ELF-1 (cell line): ENCODE results near the gene CFHR1.
"Not testable (repeated sequence)": the region's sequence is repeated elsewhere in the genome, so short reads cannot be mapped to it uniquely, and the experiment has no call there.

ENCODE experiments used
- DNase-seq: peaks from one replicate; pipeline ENCODE4 v3.0.0-alpha.2; 2016; ENCODE audit warnings: low read depth, low spot score

The CFHR1 gene

GRCh38 chr1:196819531-196819930 is at the start of gene CFHR1:
TSS of gene CFHR1 (plus strand) at chr1:196819731. CDS start at chr1:196819845, 114 bp downstream.
- not testable (repeated sequence) for DNase-seq

GRCh38 chr1:196769823-196770222 is 49.7 kb upstream of the CFHR1 start:
- DNase-seq = not testable (repeated sequence)

- no peak for DNase-seq
These were observed 45.8 kb upstream of the CFHR1 start for GRCh38 chr1:196773713-196774112.

DNA sequence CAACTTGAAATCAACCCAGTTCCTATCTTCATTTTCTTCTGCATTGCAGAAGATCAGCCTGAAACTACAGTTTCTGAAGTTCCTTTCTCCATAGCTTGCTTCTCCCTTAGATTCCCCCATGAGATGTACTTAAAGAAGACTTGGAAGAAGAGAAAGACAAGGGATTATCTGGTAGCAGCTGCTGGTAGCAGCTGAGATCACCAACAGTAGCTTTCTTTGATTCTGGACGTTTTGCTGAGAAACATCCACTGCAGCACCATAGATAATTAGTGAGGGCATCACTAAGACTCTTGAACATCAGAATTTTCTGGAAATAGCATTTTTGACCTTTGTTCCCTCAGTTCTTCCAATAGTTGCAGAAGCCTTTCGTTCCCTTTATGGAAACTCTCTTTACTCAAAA is 45.4 kb upstream of the CFHR1 start:
- no peak for DNase-seq

GRCh38 chr1:196774603-196775002 is 44.9 kb upstream of the CFHR1 start, which contains the start of gene CFHR3:
TSS of gene CFHR3 (plus strand) at chr1:196774840. CDS start at chr1:196774887, 47 bp downstream.
- no peak for DNase-seq

DNA sequence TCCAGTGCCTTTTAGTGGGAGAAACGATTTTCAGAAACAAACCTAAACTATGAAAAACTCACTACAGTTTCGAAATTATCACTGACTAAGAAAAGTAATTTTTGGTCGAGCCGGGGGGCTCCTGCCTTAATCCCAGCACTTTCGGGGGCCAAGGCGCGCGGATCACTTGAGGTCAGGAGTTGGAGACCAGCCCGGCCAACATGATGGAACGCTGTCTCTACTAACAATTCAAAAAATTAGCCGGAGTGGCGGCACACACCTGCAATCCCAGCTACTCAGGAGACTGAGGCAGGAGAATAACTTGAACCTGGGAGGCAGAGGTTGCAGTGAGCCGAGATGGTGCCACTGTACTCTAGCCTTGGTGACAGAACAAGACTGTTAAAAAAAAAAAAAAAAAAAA is 41.9 kb upstream of the CFHR1 start:
- no peak for DNase-seq

GRCh38 chr1:196779093-196779492 is 40.4 kb upstream of the CFHR1 start:
- no peak for DNase-seq

- DNase-seq = not testable (repeated sequence)
These were observed 28.3 kb upstream of the CFHR1 start for GRCh38 chr1:196791252-196791651.

DNA sequence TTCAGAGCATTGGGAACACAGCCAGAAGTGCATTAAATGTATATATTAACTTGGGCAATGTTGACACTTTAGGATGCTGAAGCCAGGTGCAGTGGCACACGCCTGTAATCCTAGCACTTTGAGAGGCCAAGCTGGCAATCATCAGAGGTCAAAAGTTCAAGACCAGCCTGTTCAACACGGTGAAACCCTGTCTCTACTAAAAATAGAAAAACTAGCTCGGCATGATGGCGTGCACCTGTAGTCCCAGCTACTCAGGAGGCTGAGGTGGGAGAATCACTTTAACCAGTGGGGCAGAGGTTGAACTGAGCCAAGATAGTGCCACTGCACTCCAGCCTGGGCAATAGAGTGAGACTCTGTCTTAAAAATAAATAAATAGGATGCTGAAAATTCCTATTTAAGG is 25.4 kb upstream of the CFHR1 start:
- DNase-seq = not testable (repeated sequence)

DNA sequence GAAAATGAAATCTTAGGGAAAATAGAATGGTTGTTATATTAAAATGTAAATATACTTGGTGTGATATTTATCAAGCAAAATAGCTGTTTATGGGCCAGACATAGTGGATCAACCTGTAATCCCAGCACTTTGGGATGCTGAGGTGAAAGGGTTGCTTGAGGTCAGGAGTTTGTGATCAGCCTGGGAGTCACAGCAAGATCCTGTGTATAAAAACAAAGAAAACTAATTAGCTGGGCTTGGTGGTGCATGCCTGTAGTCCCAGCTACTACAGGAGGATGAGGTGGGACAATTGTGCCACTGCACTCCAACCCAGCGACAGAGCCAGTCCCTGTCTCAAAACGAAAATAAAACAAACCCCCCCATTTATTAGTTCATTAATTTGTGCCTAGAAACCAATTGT is 21.6 kb upstream of the CFHR1 start:
- DNase-seq = no peak

DNA sequence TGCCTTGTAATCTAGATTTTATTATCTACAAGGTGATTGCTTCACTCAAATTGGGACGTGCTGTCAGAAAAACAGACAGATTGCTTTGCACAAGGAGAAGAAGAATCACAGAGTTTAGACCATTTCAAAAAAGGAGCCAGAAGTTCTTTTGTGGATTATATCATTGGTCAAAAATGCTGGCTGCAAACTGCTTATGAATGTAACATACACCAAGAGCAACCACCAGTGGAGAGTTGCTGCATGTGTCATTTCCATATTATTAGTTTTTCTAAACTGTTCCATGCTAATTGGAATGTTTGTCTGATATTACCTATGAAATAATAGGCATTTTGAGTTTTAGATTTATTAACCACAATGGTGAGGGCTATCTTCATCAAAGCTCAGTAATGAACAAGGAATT is 17.6 kb upstream of the CFHR1 start:
- DNase-seq = not testable (repeated sequence)

DNA sequence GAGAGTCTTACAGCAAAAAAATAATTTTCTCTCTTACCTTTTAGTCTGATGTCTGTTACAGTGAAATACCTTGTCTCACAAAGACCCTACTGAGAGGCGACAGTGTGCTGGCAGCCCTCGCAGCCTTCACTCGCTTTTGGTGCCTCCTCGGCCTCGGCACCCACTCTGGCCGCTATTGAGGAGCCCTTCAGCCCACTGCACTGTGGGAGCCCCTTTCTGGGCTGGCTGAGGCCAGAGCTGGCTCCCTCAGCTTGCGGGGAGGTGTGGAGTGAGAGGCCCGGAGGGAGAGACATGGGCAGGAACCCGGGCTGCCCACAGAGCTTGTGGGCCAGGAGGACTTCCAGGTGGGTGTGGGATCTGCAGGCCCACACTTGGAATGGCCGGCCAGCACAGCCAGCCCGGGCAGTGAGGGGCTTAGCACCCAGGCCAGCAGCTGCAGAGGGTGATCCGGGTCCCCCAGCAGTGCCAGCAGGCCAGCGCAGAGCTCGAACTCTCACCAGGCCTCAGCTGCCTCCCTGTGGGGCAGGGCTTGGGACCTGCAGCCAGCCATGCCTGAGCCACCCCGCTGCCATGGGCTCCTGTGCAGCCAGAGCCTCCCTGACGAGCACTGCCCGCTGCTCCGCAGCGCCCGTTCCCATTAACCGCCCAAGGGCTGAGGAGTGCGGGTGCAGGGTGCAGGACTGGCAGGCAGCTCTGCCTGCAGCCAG is 10.8 kb upstream of the CFHR1 start:
- DNase-seq = no peak

DNA sequence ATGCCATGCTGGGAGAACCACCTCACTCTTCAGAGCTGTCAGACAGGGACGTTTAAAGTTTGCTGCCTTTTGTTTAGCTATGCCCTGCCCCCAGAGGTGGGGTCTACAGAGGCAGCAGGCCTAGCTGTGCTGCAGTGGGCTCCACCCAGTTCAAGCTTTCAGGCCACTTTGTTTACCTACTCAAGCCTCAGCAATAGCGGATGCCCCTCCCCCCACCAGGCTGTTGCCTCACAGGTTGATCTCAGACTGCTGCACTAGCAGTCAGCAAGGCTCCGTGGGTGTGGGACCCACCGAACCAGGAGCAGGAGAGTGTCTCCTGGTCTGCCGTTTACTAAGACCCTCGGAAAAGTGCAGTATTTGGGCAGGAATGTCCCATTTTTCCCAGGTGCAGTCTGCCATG is 2.1 kb upstream of the CFHR1 start:
- peak; percentile 17 for DNase-seq

DNA sequence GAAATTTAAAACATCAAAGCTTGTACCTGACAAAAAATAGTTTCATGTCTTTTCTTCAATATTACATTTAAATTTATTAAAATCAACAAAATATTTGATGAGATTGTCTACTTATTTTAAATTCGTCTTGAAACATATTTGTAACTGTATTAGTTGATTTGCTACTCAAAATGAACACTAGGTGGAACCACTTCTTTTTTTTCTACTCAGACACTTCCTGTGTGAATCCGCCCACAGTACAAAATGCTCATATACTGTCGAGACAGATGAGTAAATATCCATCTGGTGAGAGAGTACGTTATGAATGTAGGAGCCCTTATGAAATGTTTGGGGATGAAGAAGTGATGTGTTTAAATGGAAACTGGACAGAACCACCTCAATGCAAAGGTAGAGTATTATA is 8.3 kb downstream of the CFHR1 start:
- DNase-seq = not testable (repeated sequence)

DNA sequence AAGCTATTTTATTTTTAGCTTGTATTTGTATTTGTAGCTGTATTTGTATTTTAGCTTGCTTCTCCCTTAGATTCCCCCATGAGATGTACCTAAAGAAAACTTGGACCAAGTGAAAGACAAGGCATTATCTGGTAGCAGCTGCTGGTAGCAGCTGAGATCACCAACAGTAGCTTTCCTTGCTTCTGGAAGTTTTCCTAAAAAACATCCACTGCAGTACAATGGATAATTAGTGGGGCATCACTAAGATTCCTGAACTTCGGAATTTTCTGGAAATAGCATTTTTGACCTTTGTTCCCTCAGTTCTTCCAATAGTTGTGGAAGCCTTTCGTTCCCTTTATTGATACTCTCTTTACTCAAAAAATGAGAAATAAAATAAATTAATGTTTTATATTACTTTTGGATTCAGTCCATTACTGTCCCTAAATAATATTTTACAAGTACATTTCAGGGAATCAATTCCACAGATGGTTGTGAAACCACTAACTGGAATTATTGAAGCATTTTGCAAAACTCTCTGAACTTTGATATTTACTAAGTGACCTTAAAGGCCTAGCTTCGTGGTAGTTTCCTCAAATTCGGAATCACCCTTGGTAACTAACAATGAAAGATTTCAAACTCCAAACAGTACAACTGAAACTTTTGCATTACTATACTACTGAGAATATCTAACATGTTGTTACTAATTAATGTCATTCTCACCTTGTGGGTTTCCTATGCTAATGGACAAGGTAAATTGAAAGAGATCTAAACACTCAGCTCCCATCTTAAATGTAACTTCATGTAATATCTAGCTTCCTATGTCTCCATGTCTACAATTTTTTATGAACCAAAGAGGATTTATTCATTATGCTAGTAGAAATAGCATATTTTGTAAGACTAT is 30.3 kb downstream of the CFHR1 start:
- DNase-seq = not testable (repeated sequence)

DNA sequence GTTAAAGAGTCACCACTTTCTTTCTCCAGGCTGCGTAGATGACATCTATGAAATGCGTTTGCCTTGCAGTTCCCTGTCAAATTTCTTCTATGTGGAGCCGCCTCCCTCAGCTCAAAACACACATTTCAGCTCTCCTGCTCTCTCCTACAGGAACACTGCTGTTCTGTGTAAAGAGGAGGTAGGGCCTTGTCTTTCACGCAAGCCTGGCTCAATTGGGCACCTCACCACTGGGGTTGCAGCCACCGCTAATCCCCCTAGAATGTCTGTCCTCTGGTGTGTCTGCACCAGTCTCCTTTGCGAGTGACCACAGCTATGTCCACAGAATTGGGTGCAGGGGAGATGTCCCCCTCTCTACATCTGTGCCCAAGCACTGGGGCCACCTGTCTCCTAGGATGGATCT is 36.5 kb downstream of the CFHR1 start:
- DNase-seq = no peak

DNA sequence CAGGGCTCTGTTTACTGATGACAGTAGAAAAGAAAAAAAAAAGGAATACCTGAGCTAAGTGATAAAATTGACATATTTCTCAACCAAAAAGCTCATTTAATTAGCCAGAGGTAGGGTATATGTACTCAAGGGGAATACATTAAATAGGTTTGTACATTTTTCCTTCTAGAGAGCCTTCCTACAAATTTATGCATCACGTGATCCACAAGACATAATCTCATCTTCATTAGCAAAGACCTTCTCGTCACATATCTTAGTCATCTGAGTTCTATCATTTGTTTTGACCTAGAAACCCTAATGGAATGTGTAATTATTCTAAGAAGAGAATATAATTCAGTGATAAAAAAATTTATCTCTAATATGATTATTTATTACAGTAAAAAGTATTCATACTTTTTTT is 37.7 kb downstream of the CFHR1 start:
- no peak for DNase-seq

GRCh38 chr1:196858811-196859210 is 39.3 kb downstream of the CFHR1 start:
- DNase-seq = no peak

- no peak for DNase-seq
These were observed 40.9 kb downstream of the CFHR1 start for GRCh38 chr1:196860323-196860884.

DNA sequence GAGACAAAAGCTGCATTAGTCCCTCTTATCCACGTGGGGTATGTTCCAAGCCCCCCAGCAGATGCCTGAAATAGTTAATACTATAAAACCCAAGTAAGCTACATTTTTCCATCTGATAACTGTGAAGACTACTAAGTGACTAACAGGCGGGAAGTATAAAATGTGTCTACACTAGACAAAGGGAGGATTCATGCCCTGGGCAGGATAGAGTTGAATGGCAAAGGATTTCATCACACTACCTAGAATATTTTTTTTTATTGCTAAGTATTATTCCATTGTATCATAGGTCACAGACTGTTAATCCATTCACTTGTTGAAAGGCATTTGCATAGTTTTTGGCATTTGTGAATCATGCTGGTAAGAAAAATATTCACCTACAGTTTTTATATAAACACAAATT is 41.9 kb downstream of the CFHR1 start:
- no peak for DNase-seq

- DNase-seq = no peak
These were observed 47.4 kb downstream of the CFHR1 start for GRCh38 chr1:196866974-196867373.

DNA sequence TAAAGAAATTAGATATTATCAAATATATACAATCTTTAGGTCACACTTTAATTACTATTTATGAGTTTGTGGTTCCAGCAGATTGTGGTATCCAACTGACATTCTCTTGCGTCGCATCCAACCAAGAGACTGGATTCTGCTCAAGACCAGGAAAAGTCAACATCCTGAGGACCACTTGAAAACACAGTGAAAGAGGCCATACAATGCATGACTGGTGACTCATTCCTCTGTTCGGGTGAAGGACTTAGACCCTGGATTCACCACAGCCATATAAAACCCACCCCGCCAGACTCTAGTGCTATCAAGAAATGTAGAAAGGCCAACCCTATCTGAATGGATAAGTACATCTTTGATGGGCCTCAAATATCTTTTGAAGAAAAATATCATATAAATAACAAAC is 53.9 kb downstream of the CFHR1 start:
- DNase-seq = no peak
